Neural progenitor cell (in vitro differentiated cells): Measurements from ENCODE around the gene TOX2. TPM values are rescaled to one million over a fixed set of nuclear protein-coding genes. Genes with fewer than 3 reads are reported as not detected.

Source experiments
- DNase-seq: peaks from one replicate; pipeline ENCODE4 v3.0.0-alpha.2; 2016; ENCODE audit warnings: low spot score
- H2AFZ ChIP-seq: fragments of 200-600 bp; sonication (generic); replicated peaks from 2 replicates; pipeline ENCODE4 v1.6.1; 2016; ENCODE audit warnings: antibody characterized with exemption
- H3F3A ChIP-seq: fragments of 200-600 bp; sonication (generic); 2 replicates; pipeline ENCODE4 v1.6.1; 2016; ENCODE audit warnings: antibody characterized with exemption, low read depth
- H3K27ac ChIP-seq: fragments of 200-600 bp; sonication (generic); 2 replicates; pipeline ENCODE4 v1.5.1; 2016; ENCODE audit warnings: mild to moderate bottlenecking
- H3K27me3 ChIP-seq: fragments of 200-600 bp; sonication (generic); 2 replicates; pipeline ENCODE4 v1.6.1; 2016; ENCODE audit warnings: mild to moderate bottlenecking, moderate library complexity
- H3K36me3 ChIP-seq: fragments of 200-600 bp; sonication (generic); 2 replicates; pipeline ENCODE4 v1.5.1; 2016
- H3K4me1 ChIP-seq: fragments of 200-600 bp; sonication (generic); 2 replicates; pipeline ENCODE4 v1.6.1; 2016; ENCODE audit warnings: mixed run types
- H3K4me2 ChIP-seq: fragments of 200-600 bp; sonication (generic); 2 replicates; pipeline ENCODE4 v1.6.1; 2016
- H3K4me3 ChIP-seq: fragments of 200-600 bp; sonication (generic); 2 replicates; pipeline ENCODE4 v1.5.1; 2016
- H3K79me2 ChIP-seq: fragments of 200-600 bp; sonication (generic); 2 replicates; pipeline ENCODE4 v1.6.1; 2016; ENCODE audit warnings: low read depth
- H3K9ac ChIP-seq: fragments of 200-600 bp; sonication (generic); 2 replicates; pipeline ENCODE4 v1.6.1; 2016
- H3K9me3 ChIP-seq: fragments of 200-600 bp; sonication (generic); 2 replicates; pipeline ENCODE4 v1.5.1; 2016; ENCODE audit warnings: low read depth
- H4K20me1 ChIP-seq: fragments of 200-600 bp; sonication (generic); 2 replicates; pipeline ENCODE4 v1.6.1; 2016; ENCODE audit warnings: low read depth
- H3K27ac Mint-ChIP-seq: 3 replicates; pipeline ENCODE4 v1.8.0; 2021; ENCODE audit warnings: mixed read lengths
- H3K27me3 Mint-ChIP-seq: 2 replicates; pipeline ENCODE4 v1.8.0; 2022; ENCODE audit warnings: low read depth, mild to moderate bottlenecking, inconsistent platforms, moderate library complexity, mixed read lengths; ENCODE audit not compliant: insufficient read depth
- H3K36me3 Mint-ChIP-seq: 3 replicates; pipeline ENCODE4 v1.8.0; 2021; ENCODE audit warnings: mixed read lengths
- H3K4me1 Mint-ChIP-seq: 3 replicates; pipeline ENCODE4 v1.8.0; 2021; ENCODE audit warnings: mixed read lengths
- H3K4me3 Mint-ChIP-seq: 3 replicates; pipeline ENCODE4 v1.8.0; 2021; ENCODE audit warnings: mild to moderate bottlenecking, moderate library complexity, mixed read lengths
- H3K9me3 Mint-ChIP-seq: 3 replicates; pipeline ENCODE4 v1.8.0; 2020; ENCODE audit warnings: mixed read lengths
- CTCF ChIP-seq: fragments of 200-600 bp; sonication (generic); IDR thresholded peaks from 2 replicates; pipeline ENCODE4 v1.5.1; 2017; ENCODE audit warnings: antibody characterized with exemption, mild to moderate bottlenecking
- EZH2 ChIP-seq: fragments of 200-600 bp; sonication (generic); IDR thresholded peaks from 2 replicates; pipeline ENCODE4 v1.6.1; 2017; ENCODE audit warnings: antibody characterized with exemption, mild to moderate bottlenecking, moderate library complexity
- EZH2phosphoT487 ChIP-seq: fragments of 200-600 bp; sonication (generic); IDR thresholded peaks from 2 replicates; pipeline ENCODE4 v1.6.1; 2017; ENCODE audit warnings: antibody characterized with exemption
- total RNA-seq: library from RNA; depleted of rRNA; stranded (reverse); fragments of >200 nt; gene quantifications from 2 replicates; pipeline ENCODE4 v1.2.3, GENCODE V29; 2015; ENCODE audit warnings: low replicate concordance

The TOX2 gene
- total RNA-seq, 1 donor from 2014 or later = not detected

- no peak for DNase-seq
- no peaks in the 10 kb centered on the region for H3K4me1 Mint-ChIP-seq
Measured at GRCh38 chr20:44066645-44067606, 152.3 kb downstream of the TOX2 start.

GRCh38 chr20:44067650-44068081 lies 153.0 kb downstream of the TOX2 start:
- no peak for DNase-seq
- TF ChIP-seq CTCF (no peak), EZH2phosphoT487 (no peak), EZH2 (no peak)
- H3K4me2 ChIP-seq = no peak overlapping the region
- no peak overlapping the region for H3K4me3 Mint-ChIP-seq
- H3K9me3 ChIP-seq = no peaks in the 10 kb centered on the region
- no peak overlapping the region for H3K9ac ChIP-seq
- H3K4me3 ChIP-seq = no peak overlapping the region
- no peaks in the 10 kb centered on the region for H3K4me1 ChIP-seq
- H3K27ac ChIP-seq = no peak overlapping the region
- H4K20me1 ChIP-seq = no peaks in the 10 kb centered on the region
- H3K36me3 ChIP-seq = no peaks in the 10 kb centered on the region
- H3K27me3 Mint-ChIP-seq = peaks cover 9% of the 10 kb centered on the region
- no peaks in the 10 kb centered on the region for H3K9me3 Mint-ChIP-seq
- H3K27ac Mint-ChIP-seq = no peak overlapping the region
- H3K79me2 ChIP-seq = no peaks in the 10 kb centered on the region
- H3K27me3 ChIP-seq = no peaks in the 10 kb centered on the region
- no peaks in the 10 kb centered on the region for H3K36me3 Mint-ChIP-seq
- no peaks in the 10 kb centered on the region for H3F3A ChIP-seq
- peaks cover under 1% of the 10 kb centered on the region for H3K4me1 Mint-ChIP-seq
- H2AFZ ChIP-seq = no peak overlapping the region

More at GRCh38 chr20:44066645-44067606, 152.3 kb downstream of the TOX2 start:
- no peak overlapping the region for H3K4me3 Mint-ChIP-seq
- no peaks in the 10 kb centered on the region for H3K36me3 Mint-ChIP-seq
- TF ChIP-seq CTCF = no peak
- TF ChIP-seq EZH2 = no peak
- TF ChIP-seq EZH2phosphoT487 = no peak
- H3K9me3 ChIP-seq = no peaks in the 10 kb centered on the region
- no peak overlapping the region for H3K27ac ChIP-seq
- H3K36me3 ChIP-seq = no peaks in the 10 kb centered on the region
- no peak overlapping the region for H3K9ac ChIP-seq
- no peaks in the 10 kb centered on the region for H4K20me1 ChIP-seq
- no peaks in the 10 kb centered on the region for H3K9me3 Mint-ChIP-seq
- no peaks in the 10 kb centered on the region for H3K79me2 ChIP-seq
- no peaks in the 10 kb centered on the region for H3K27me3 ChIP-seq
- no peaks in the 10 kb centered on the region for H3F3A ChIP-seq
- no peak overlapping the region for H3K4me2 ChIP-seq
- H3K4me1 ChIP-seq = no peaks in the 10 kb centered on the region
- H2AFZ ChIP-seq = no peak overlapping the region
- no peak overlapping the region for H3K27ac Mint-ChIP-seq
- H3K4me3 ChIP-seq = no peak overlapping the region
- peaks cover 8% of the 10 kb centered on the region for H3K27me3 Mint-ChIP-seq

GRCh38 chr20:44068316-44069201 lies 153.9 kb downstream of the TOX2 start:
- H3K4me1 ChIP-seq = no peaks in the 10 kb centered on the region
- H2AFZ ChIP-seq = no peak overlapping the region
- H3K27me3 Mint-ChIP-seq = peaks cover 9% of the 10 kb centered on the region
- H3K9me3 ChIP-seq = no peaks in the 10 kb centered on the region
- H3K4me1 Mint-ChIP-seq = peaks cover 8% of the 10 kb centered on the region
- H3K79me2 ChIP-seq = no peaks in the 10 kb centered on the region
- H3K4me2 ChIP-seq = no peak overlapping the region
- no peak overlapping the region for H3K4me3 ChIP-seq
- no peak overlapping the region for H3K9ac ChIP-seq
- no peak overlapping the region for H3K27ac ChIP-seq
- H3K27ac Mint-ChIP-seq = no peak overlapping the region
- no peaks in the 10 kb centered on the region for H3K36me3 Mint-ChIP-seq
- H3K36me3 ChIP-seq = no peaks in the 10 kb centered on the region
- no peaks in the 10 kb centered on the region for H4K20me1 ChIP-seq
- no peaks in the 10 kb centered on the region for H3K9me3 Mint-ChIP-seq
- H3K4me3 Mint-ChIP-seq = no peak overlapping the region
- TF ChIP-seq EZH2phosphoT487 (no peak), CTCF (peak; percentile 7)
- peak; percentile 16 for DNase-seq
- no peaks in the 10 kb centered on the region for H3F3A ChIP-seq
- no peaks in the 10 kb centered on the region for H3K27me3 ChIP-seq
